ENCODE data around the gene CASP1. TPM values are rescaled to one million over a fixed set of nuclear protein-coding genes. Genes with fewer than 3 reads are reported as not detected.
A peak's percentile ranks its signal among the peaks of the same experiment; 100 is the strongest.
"Not testable (repeated sequence)": the region's sequence is repeated elsewhere in the genome, so short reads cannot be mapped to it uniquely, and the experiment has no call there.

CASP1 gene
- 10 to 100 TPM in 1 of 2 donors, 1 to 10 TPM in 1; 3.5 to 20.1 TPM for total RNA-seq

- Histone ChIP-seq H3K4me1 (replicated peaks) (no peaks in the 10 kb centered on the region), H3K27me3 (replicated peaks; ENCODE audit: insufficient read depth) (no peaks in the 10 kb centered on the region), H3K36me3 (no peaks in the 10 kb centered on the region), H3K27ac (peak within 1 kb of the TSS; percentile 37 to 64), H3K4me3 (peak within 1 kb of the TSS; percentile 12 to 22), H3K9me3 (no peaks in the 10 kb centered on the region)
- DNase-seq (ENCODE audit: low spot score), result peak; percentile 70
- TF ChIP-seq POLR2AphosphoS5 (IDR thresholded peaks at IDR 0.05) (peak; percentile 86), POLR2A (IDR thresholded peaks at IDR 0.05) (peak; percentile 52), CTCF (IDR thresholded peaks at IDR 0.05) (no peak)
- WGBS, result 19% methylated on average over 3 of the region's 3 CpGs
- intact Hi-C loops (cut with DNase I), result no loop called here
Observed at GRCh38 chr11:105034813-105035620, at the start of gene CASP1. CASP1 (minus strand) TSS chr11:105035144; CDS start chr11:105035113, 31 bp downstream.

DNA sequence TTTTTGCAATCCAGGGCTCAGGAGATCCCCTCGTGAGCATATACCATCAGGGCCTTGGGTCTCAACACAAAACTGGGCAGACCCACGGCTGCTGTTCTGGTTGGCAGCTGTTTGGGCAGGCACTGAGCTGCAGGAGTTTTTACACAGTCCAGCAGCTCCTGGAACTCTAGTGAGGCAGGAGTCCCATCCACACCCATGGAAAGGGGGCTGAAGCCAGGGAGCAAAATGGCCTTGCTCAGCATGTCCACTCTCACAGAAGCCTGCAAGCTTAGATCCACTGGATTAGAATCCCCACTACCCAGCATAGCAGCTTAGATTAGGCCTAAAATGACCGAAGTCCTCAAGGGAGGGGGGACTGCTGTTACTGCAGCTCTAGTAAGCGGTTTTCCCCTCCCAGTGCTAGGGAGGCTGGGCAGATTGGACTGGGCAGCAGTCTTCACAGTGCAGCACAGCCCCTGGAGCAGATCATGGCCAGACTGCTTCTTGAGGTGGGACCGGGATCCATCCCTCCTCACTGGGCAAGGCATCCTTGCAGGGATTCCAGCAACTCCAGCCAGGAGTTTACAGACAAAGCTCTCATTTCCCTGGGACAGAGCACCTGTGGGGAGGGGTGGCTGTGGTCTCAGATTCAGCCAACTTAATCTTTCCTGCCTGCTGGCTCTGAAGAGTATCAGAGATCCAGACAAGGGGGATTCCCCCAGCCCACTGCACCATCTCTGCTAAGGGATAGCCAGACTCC is 46.6 kb upstream of the CASP1 start:
- no peaks in the 10 kb centered on the region for H3K4me1 ChIP-seq (replicated peaks)
- H3K36me3 ChIP-seq, result no peaks in the 10 kb centered on the region
- TF ChIP-seq CTCF (IDR thresholded peaks at IDR 0.05) (no peak), POLR2A (IDR thresholded peaks at IDR 0.05) (no peak)
- intact Hi-C loops (cut with DNase I), result no loop called here
- WGBS, result 91% methylated on average over 5 of the region's 5 CpGs
- H3K27ac ChIP-seq, result no peak overlapping the region
- H3K9me3 ChIP-seq, result no peaks in the 10 kb centered on the region
- DNase-seq (ENCODE audit: low spot score), result no peak
- no peak overlapping the region for H3K4me3 ChIP-seq
- H3K27me3 ChIP-seq (replicated peaks; ENCODE audit: insufficient read depth), result no peaks in the 10 kb centered on the region

- H3K9me3 ChIP-seq; DNase-seq (ENCODE audit: low spot score); H3K27me3 ChIP-seq (replicated peaks; ENCODE audit: insufficient read depth); intact Hi-C loops (cut with DNase I); H3K4me3 ChIP-seq; H3K27ac ChIP-seq; H3K4me1 ChIP-seq (replicated peaks); H3K36me3 ChIP-seq: not testable (repeated sequence)
- WGBS, result 53% methylated on average over 6 of the region's 6 CpGs
Observed at GRCh38 chr11:105080171-105080906, 45.4 kb upstream of the CASP1 start.

GRCh38 chr11:105078283-105078682 is 43.3 kb upstream of the CASP1 start:
- WGBS, result 77% methylated on average over 3 of the region's 3 CpGs
- Histone ChIP-seq H3K36me3 (no peaks in the 10 kb centered on the region), H3K9me3 (no peaks in the 10 kb centered on the region), H3K27me3 (replicated peaks; ENCODE audit: insufficient read depth) (no peaks in the 10 kb centered on the region), H3K4me1 (replicated peaks) (no peaks in the 10 kb centered on the region), H3K27ac (no peak overlapping the region), H3K4me3 (no peak overlapping the region)
- intact Hi-C loops (cut with DNase I), result no loop called here
- DNase-seq (ENCODE audit: low spot score), result no peak
- TF ChIP-seq POLR2AphosphoS5 (IDR thresholded peaks at IDR 0.05), result no peak
- no peak for TF ChIP-seq POLR2A (IDR thresholded peaks at IDR 0.05)
- no peak for TF ChIP-seq CTCF (IDR thresholded peaks at IDR 0.05)

GRCh38 chr11:105077141-105077790 is 42.3 kb upstream of the CASP1 start:
- H3K36me3 ChIP-seq; H3K27ac ChIP-seq; H3K4me1 ChIP-seq (replicated peaks); DNase-seq (ENCODE audit: low spot score); H3K4me3 ChIP-seq; intact Hi-C loops (cut with DNase I); H3K9me3 ChIP-seq; H3K27me3 ChIP-seq (replicated peaks; ENCODE audit: insufficient read depth): not testable (repeated sequence)
- WGBS, result 79% methylated on average over 4 of the region's 4 CpGs

Data from prostate gland (tissue), 2 donors.